Measurements from ENCODE around the gene TTF1.
"Not testable (repeated sequence)": the region's sequence is repeated elsewhere in the genome, so short reads cannot be mapped to it uniquely, and the experiment has no call there.

The TTF1 gene

DNA sequence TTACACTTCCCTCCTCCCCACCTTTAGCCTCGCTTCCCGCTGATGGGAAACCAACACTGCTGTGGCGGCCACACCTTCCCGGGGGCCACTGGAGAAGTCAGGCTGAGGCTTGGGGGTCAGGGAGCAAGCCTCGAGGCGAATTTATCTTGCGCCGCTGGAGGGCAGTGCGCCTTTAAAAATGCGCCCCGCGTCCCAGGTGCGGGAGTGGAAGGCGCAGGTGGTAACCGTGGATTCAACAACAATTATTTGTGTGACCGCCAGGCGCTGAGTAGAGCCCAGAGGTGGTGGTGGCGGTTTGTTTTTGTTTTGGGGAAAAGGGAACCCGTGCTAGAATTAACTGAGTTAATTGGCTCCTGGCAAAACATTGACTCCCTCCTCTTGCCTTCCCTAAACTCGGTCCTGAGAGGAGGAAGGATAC is 4.5 kb upstream of the TTF1 start:
- peak; percentile 40 for DNase-seq (ENCODE audit: low spot score)

DNA sequence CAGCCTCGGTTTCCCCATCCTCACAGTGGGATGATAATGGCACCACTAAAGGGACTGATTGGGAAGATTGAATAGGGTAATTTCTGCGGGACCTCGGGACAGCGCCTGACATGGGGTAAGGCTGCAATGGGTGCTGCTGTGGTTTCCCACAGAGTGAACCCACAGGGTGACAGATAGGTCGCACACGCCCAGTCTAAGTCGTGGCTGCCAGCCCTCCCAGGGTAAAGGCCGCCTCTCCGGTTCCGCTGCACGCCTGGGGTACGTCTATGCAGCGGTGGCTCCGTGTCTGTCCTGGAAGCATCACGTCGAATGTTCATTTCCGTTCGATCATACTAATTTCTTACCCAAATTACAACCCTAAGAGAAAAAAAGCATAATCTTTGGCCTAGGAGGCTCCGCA is 4.0 kb upstream of the TTF1 start:
- no peak for DNase-seq (ENCODE audit: low spot score)

DNA sequence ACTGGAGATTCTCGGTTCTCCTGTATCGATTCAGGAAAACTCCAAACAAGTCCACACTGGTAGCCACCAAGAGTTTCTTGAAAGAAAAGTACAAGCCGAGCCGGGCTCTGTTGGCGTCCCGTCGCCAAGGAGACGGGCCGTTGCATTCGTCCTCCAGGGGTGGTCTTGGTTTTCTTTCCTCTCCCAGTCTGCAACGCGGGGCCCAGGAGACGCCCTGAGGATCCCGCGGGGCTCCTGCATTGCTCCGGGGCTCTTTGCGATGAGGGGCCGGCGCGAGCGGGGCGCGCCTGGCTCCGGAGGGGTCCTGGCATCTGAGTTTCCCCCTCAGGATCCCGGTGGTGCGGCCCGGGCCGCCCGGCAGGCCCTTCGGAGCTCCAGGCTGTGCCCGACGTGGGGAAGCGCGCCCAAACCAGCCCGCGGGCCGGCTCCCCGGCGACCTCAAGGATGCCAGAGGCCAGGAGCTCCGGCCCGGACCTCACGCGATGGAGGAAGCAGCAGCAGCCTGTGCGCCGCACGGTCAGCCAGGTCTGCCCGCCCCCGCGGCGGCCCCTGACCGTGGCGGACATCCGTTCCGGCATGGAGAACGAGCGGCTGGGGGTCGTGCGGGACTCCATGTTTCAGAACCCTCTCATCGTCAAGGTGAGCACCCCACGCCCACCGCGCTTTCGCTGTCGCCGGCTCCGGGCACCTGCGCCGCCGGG is 3.3 kb upstream of the TTF1 start, which contains the start of gene CFAP77:
Gene CFAP77, plus strand, starts transcription at position 384 of the 701 bp plus-strand sequence. Its CDS starts 61 bp downstream, at position 445.
- peak; percentile 89 for DNase-seq (ENCODE audit: low spot score)

DNA sequence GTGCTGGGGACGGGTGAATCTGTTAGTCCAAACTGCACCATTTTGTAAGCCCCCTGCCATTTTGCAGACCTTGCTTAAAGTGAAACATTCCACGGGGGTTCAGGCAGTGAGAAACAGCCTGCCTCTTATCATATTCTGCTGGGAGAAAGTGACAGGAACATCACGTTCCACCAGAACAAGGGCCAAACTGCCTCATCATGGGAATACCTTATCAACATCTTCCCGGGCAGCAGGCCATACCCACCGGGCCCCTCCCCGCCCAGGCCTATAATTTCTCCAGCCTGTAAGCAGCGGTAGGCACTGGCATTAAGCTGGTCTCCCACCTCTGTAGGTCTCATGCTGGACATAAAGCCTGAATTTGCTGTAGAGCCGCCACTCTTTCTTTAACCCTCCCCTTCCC is 1.9 kb upstream of the TTF1 start:
- no peak for DNase-seq (ENCODE audit: low spot score)

DNA sequence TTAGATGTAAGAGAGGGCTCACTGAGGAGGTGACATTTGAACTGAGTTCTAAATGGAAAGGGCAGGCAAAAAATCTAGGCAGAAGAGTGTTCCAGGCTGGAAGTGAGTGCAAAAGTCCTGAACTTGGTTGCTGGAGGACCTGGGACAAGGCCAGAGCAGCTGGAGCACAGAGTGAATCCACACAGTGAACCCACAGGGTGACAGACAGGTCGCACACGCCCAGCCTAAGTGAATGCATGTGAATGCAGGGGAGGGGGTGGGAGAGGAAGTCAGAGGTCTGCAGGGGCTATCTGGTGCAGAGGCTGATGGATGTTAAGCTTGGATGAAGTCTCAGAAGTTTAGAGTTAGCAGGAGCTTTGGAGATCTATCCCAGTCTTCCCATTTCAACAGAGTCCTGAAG is 556 bp upstream of the TTF1 start:
- DNase-seq (ENCODE audit: low spot score): no peak

DNA sequence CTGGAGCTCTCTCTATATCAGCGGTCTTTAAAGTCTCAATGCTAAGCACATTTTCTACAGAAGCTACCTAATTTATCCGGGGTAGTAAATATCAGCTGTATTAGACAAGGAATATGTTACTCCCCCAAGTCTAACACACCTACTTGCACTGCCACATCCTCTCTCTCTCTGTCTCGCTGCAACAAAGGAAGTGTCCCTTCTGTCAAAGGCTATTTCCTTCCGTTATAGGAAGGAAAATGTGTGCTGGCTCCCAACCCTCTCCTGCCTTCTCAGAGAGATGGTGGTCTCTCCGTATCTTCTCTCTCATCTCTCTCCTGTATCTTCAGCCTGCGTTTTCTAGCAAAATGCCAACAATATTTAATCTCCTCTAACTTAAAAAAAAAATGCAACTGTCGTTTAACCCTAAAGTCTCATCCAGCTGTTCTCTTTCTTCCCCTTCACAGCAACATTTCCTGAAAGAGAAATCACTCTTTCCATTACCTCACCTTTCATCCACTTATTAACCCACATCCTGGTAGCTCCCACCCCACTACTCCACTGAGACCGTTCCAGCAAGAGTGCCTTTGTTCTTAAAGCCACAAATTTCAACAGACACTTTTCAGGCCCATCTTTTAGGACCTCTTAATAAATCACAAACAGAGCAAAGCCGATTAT is 2.3 kb downstream of the TTF1 start:
- DNase-seq (ENCODE audit: low spot score): no peak

DNA sequence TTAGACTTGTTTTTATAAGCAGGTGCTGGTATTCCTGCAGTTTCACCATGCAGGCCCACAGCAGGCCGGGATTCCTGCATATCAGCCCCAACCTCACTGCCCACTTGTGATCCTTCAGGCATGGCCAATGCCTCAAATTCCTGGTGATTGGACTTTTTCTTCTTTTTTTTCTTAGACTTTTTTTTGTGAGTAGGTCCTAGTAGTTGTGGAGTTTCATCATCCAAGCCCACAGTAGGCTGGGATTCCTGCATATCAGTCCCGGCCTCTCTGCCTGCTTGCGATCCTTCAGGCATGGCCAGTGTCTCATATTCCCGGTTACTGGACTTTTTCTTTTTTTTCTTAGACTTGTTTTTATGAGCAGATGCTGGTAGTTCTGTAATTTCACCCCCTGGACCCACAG is 4.8 kb downstream of the TTF1 start:
- DNase-seq (ENCODE audit: low spot score): no peak

DNA sequence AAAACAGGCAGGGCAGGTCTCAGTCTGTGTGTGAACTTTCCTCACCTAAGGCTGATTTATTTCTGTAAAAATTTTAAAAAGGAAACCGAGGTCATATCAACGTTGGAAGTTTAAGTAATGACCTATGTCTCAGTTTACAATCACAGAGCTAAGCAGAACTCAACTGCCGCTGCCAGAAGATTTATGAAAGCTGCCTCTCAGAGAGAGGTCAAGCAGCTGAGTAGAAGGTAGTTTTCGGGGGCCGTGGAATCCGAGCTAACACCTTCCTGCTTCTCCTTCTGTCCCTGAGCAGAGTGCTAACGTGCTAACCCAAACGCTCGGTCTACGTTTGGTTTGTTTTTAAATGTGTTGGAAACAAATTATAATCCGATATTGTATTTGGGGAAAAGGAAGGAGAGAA is 11.1 kb downstream of the TTF1 start:
- no peak for DNase-seq (ENCODE audit: low spot score)

DNA sequence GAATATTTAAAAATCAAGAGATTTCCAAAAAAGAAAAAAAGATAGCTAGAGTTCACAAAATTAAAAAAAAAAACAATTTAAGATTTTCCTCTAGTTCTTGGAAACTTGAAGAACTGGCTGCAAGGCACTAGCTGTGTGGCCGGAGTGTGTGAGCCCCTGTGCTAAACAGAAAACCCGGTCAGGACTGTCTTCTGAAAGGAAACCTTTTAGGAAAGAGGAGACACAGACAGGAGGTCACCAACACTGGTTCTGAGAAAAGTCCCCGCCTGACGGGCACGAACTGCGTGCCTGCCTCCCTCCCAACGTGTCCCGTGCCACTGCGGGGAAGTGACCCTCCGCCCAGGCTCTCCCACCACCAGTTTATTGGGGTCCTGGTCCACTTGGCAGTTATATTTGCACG is 15.2 kb downstream of the TTF1 start:
- DNase-seq (ENCODE audit: low spot score): no peak

DNA sequence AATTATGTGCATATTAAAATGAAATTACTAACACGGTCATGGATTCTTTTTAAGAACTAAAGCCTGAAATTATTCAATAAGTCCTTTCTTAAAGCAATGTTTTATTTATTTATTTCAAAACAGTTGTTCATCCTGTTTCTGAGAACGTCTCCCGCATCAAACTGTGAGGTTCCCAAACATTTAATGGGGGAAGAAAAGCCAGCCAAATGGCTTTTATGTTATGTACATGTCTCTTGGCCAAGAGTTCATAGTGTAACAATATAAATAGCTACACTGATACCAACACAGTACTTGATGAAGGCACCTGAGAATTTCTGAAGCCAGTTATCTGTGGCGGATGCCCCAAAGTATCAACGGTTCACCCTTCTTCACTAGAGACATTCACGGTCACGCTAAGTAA is 15.7 kb downstream of the TTF1 start:
- no peak for DNase-seq (ENCODE audit: low spot score)

DNA sequence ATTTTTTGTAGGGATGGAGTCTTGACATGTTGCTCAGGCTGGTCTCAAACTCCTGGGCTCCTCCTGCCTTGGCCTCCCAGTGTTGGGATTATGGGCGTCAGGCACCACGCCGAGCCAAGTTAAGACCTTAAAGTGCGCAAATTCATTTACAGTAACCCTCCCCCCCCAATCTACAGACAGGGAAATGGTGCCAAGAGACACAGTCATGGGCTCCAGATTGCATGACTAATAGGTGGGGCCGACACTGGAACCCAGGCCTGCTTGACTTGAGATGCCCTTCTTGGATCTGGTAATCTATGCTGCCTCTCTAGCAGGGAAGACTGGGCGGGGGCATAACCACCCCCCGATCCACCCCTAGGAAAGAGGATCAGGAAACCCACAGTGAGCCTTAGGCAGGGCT is 19.5 kb downstream of the TTF1 start:
- DNase-seq (ENCODE audit: low spot score): no peak

DNA sequence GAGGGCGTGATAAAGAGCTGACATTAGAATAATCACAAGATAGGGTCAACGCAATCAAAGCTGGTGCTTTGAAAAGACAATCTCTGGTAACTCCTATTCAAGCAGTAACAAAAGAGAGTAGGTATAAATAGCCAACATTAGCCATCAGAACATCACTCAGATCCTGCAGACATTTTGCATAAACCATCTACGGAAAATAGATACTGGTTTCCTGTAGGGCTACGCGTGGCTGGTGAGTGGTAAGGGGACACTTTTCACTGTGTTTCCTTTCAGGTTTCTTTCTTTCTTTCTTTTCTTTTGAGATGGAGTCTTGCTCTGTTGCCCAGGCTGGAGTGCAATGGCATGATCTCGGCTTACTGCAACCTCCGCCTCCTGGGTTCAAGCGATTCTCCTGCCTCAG is 22.3 kb downstream of the TTF1 start:
- no peak for DNase-seq (ENCODE audit: low spot score)

DNA sequence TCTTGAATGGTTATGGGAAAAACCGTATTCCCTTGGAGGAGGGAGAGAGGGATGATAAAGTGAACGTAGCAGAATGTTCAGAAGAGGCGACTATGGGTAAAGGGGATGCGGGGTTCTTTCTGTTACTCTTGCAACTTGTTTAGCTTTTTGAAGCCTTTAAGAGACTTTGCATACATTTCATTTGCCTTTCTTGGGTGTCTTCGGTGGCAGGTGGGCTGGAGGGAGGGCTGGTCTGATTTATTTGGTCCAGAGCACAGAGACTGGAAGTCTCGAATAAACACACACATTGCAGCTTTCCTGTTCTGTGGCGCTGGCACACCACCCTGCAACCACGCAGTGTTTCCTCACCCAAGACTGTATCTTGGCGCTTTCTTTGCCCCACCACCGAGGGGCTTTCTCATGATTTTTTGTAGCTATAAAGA is 23.2 kb downstream of the TTF1 start:
- DNase-seq (ENCODE audit: low spot score): no peak

DNA sequence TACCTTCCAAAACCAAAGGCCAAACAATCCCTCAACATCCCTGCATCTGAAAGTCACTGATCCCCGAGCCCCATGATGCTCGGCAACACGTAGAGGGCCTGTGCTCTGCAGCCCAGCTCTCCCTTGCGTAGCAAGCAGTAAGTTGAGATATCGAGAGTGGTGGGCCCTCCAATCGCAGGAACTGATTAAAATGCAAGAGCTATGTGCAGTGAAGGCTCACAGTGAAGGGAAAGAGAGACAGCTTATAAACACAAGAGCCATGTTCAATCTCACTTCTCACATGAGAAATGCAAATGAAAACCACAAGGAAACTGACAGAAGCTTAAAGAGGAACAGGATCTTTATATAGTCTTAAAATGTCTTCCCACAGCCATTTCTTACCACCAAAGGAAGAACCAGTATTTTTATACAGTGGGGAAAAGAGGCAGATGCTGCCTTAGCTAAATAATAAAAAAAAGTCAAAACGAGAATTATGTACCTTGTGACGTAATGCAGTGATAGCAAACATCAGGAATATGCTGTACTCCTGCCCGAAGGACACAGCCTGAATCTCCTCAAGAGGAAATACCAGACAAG is 24.6 kb downstream of the TTF1 start:
- DNase-seq (ENCODE audit: low spot score): no peak

DNA sequence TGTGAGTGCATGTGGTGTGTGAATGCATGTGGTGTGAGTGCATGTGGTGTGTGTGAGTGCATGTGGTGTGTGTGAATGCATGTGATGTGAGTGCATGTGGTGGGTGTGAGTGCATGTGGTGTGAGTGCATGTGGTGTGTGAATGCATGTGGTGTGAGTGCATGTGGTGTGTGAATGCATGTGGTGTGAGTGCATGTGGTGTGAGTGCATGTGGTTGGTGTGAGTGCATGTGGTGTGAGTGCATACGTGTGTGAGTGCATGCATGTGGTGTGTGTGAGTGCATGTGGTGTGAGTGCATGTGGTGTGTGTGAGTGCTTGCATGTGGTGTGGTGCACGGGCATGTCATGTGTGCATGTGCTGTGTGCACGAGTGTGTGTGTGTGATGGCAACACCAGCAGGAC is 28.2 kb downstream of the TTF1 start:
- DNase-seq (ENCODE audit: low spot score): not testable (repeated sequence)

DNA sequence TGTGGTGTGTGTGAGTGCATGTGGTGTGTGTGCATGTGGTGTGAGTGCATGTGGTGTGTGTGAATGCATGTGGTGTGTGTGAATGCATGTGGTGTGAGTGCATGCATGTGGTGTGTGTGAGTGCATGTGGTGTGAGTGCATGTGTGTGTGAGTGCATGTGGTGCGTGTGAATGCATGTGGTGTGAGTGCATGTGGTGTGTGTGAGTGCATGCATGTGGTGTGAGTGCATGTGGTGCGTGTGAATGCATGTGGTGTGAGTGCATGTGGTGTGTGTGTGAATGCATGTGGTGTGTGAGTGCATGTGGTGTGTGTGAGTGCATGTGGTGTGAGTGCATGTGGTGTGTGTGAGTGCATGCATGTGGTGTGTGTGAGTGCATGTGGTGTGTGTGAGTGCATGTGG is 28.9 kb downstream of the TTF1 start:
- DNase-seq (ENCODE audit: low spot score): not testable (repeated sequence)

DNA sequence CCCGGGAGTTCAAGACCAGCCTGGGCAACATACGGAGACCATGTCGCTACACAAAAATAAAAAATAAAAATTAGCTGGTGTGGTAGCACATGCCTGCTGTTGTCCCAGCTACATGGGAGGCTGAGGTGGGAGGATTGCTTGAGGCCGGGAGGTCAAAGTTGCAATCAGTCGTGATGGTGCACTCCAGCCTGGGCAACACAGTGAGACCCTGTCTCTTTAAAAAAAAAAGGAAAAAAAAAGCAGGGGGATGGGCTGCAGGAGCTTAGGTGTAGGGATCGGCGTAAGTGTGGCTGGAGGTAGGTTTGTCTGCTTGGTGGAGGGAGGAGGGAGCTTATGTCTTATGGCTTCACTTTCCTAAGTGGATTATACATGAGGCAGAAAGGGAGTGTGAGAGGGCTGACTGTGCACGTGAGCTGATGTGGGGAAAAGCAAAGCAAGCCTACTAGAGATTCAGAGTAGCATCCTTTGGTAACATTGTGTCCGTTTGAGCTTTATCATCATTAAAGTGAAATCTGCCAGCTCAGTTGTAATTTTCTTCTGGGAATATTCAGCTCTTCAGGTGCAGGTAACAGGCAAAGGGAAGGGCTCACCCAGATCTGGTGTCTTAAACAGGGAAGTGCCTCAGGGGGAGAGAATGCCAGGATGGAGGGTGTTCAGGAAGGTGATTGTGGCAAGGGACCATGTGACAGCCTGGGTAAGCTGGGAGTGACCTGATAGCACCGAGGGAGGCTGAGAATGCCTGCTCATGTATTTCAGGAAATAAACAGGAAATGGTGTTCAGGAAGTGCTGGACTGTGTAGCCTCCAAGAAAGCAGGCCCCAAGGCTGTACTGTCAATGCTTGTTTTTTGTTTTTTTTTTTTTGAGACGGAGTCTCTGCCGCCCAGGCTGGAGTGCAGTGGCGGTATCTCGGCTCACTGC is 34.2 kb downstream of the TTF1 start:
- peak; percentile 12 for DNase-seq (ENCODE audit: low spot score)

DNA sequence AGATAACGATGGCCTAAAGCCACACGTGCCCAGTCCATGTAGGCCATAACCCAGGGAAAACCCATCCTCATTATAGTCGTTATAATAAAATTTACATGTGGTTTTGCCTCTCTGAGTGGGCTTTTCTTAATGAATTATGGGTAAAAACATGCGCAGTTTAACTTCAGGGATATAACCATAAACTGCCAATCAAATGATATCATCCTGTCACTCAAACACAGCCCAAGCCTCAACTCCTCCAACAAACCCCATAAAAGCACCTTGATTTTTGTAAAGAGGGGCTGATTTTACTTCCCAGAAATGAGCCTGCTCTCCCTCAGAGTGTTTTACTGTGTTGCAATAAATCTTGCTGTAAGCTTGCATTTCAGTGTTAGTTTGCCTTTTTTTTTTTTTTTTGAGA is 36.0 kb downstream of the TTF1 start:
- DNase-seq (ENCODE audit: low spot score): no peak

DNA sequence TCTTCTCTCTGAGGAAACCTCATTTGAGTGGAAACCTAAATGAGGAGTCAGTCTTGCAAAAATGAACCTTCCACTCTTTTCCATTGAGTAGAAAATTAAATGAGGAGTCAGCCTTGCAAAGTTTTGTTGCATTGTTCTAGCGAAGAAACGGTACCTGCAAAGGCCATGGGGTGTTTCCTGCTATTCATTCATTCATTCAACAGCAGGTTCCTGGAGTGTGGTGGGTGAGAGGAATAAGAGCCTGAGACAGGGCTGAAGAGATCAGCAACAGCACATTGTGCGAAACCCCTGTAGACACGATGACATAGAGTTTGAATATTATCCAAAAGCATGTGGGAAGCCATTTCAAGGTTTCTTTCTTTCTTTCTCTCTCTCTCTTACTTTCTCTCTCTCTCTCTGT is 37.2 kb downstream of the TTF1 start:
- DNase-seq (ENCODE audit: low spot score): no peak

DNA sequence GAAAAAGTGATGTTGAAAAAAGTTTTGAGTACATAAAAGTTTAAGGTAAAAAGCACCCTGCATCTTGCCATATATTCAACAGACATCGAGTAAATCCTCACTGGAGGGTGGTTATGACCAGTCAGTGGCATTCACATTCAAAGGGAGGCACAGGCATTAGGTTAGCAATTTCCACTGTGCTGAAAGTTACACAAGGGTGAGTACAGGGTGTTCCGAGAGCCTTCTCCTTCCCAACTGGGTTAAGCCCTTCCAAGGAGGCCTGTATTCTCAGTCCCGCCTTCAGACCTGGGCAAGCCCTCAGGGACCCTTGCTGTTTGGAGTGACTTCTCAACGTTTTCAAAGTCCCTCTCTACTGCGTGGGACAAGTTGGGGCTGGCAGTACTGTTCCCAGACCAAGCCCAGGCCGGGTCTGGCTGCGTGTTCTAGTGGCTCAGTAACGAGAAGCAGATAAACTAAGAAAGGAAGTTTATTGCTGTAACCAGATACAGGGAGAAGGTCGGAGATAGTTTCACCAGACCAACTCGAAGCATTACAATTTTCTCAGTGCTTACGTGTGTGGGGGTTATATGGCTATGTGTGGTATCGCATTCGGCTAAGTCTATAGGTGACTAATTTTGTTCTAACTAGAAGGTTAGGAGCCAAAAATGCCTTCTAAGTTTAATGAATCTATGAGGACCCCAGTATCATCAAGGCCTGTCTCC is 38.9 kb downstream of the TTF1 start:
- DNase-seq (ENCODE audit: low spot score): no peak

DNA sequence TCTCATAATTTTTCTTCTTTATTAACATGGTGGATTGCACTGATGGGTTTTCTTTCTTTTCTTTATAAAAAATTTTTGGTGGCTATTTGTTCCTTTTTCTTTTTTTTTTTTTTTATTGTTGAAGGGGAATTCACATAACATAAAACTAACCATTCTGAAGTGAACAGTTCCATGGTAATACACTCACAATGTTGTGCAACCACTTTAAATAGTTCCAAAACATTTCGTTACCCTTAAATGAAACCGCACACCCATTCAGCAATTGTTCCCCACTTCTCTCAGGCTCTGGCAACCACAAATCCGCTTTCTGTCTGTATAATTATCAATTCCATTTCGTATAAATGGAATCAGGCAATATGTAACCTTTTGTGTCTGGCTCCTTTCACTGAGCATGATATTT is 40.2 kb downstream of the TTF1 start:
- no peak for DNase-seq (ENCODE audit: low spot score)

DNA sequence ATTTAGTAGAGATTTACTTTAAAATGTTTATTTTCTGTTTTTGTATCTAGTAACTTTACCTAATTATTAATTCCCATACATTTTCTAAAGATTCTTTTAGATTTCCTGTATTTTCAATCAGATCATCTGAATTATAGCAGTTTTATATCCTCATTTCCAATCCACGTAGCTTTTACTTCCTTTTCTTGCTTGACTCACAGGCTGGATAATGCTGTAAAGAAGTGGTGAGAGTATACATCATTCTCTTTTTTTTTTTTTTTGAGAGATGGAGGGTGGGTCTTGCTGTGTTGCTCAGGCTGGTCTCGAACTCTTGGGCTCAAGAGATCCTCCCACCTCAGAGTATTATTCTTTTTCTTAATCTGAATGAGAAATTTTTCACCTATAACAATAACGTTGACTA is 40.7 kb downstream of the TTF1 start:
- DNase-seq (ENCODE audit: low spot score): no peak
